Activated CD8-positive, alpha-beta memory T cell treated with anti-CD3 and anti-CD28 coated beads, Interleukin-2, amount 50 U/mL, for 24 hours (primary cell): ENCODE measurements around the gene FRG1.
"Not testable (repeated sequence)": the region's sequence is repeated elsewhere in the genome, so short reads cannot be mapped to it uniquely, and the experiment has no call there.

ENCODE experiments used
- DNase-seq: peaks from one replicate; pipeline ENCODE4 v3.0.0-alpha.2; 2020; ENCODE audit errors: extremely low read depth

Gene FRG1

GRCh38 chr4:189985651-189986243, 45.1 kb downstream of the FRG1 start:
- DNase-seq: not testable (repeated sequence)

GRCh38 chr4:189988877-189989431, 48.3 kb downstream of the FRG1 start:
- DNase-seq: no peak

DNA sequence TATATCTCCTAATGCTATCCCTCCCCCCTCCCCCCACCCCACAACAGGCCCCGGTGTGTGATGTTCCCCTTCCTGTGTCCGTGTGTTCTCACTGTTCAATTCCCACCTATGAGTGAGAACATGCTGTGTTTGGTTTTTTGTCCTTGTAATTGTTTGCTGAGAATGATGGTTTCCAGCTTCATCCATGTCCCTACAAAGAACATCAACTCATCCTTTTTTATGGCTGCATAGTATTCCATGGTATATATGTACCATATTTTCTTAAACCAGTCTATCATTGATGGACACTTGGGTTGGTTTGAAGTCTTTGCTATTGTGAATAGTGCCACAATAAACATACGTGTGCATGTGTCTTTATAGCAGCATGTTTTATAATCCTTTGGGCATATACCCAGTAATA, 49.3 kb downstream of the FRG1 start:
- not testable (repeated sequence) for DNase-seq
